AG10803 (cell line): Measurements from ENCODE around the gene SLC26A11.
"Not testable (repeated sequence)": the region's sequence is repeated elsewhere in the genome, so short reads cannot be mapped to it uniquely, and the experiment has no call there.

ENCODE experiments used
- DNase-seq: peaks from one replicate; pipeline ENCODE4 v3.0.0; 2010; ENCODE audit warnings: low read depth
- H3K4me3 ChIP-seq: 2 replicates; pipeline ENCODE4 v1.5.1; 2011; ENCODE audit warnings: mild to moderate bottlenecking, low read length, control low read depth
- CTCF ChIP-seq: conservative IDR thresholded peaks from 2 replicates; pipeline ENCODE4 v1.5.1; 2011; ENCODE audit warnings: mild to moderate bottlenecking, low read length, control low read depth, inconsistent platforms

SLC26A11 gene

GRCh38 chr17:80232438-80232837 is 12.2 kb downstream of the SLC26A11 start:
- no peak overlapping the region for H3K4me3 ChIP-seq
- TF ChIP-seq CTCF: no peak
- no peak for DNase-seq

DNA sequence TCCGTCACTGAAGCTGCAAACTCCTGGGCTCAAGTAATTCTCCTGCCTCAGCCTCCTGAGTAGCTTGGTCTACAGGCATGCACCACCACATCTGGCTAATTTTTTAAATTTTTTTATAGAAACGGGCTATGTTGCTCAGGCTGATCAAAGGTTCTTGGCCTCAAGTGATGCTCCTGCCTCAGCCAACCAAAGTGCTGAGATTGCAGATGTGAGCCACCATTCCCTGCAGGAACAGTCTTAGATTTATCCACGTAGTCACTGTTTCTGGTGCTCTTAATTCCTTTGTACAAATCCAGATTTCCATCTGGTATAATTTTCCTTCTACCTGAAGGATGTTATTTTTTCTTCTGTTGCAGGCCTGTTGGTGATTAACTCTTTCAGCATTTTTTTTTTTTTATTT is 13.0 kb downstream of the SLC26A11 start:
- no peak overlapping the region for H3K4me3 ChIP-seq
- no peak for TF ChIP-seq CTCF
- DNase-seq: no peak

DNA sequence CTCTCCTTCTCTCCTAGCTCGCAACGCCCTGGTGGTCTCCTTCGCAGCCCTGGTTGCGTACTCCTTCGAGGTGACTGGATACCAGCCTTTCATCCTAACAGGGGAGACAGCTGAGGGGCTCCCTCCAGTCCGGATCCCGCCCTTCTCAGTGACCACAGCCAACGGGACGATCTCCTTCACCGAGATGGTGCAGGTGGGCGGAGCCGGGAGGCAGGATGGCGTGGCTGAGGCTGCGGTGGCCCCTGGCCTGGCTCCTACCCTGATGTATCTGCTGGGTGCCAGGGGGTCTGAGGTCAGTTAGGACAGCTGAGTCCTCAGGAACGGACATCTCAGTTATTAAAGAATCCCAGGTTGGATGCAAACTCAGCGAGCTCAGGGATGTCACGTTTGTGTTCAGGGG is 16.7 kb downstream of the SLC26A11 start:
- no peak for DNase-seq
- no peak for TF ChIP-seq CTCF

GRCh38 chr17:80237386-80237785 is 17.2 kb downstream of the SLC26A11 start:
- DNase-seq: no peak
- H3K4me3 ChIP-seq: no peak overlapping the region
- no peak for TF ChIP-seq CTCF

More for the DNA sequence above, 16.7 kb downstream of the SLC26A11 start:
- no peak overlapping the region for H3K4me3 ChIP-seq

- TF ChIP-seq CTCF: no peak
- DNase-seq: no peak
- no peak overlapping the region for H3K4me3 ChIP-seq
Measured at GRCh38 chr17:80242505-80242904, 22.3 kb downstream of the SLC26A11 start.

DNA sequence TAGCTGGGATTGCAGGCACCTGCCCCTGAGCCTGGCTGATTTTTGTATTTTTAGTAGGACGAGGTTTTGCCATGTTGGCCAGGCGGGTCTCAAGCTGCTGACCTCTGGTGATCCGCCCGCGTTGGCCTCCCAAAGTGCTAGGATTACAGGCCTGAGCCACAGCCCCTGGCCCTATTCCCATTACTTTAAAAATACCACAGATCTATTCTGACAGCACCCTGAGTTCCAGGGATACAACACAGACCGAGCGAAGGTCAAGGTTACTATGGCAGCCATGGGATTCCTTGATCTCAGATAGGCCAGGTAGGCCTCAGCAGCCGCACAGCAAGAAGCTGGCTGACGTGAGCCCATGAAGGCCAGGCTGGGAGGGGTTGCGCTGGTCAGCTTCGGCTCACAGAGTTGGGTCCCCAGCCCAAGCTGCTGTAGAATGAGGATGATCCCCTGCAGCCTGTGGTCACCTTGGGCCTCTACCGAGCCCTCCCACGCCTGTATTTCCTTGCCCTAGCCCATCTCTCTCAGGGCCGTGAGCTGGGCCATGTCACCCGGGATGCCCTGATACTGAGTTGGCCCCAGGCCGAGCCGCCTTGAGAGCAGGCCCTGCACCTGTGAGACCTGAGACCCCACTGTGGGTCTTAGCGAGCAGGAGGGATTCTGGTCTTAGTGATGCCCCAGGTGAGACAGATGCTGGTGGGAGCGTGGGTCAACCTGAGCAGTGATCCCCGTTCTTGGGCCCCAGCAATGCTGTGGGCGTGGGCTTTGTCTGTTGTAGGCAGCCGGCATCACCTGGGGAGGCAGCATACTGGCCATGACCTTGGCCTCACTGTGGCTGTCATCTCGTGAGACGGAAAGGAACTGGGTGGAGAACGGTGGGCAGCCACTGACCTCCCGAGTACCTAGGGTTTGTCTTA is 23.6 kb downstream of the SLC26A11 start:
- no peak for TF ChIP-seq CTCF

GRCh38 chr17:80244448-80244847 is 24.2 kb downstream of the SLC26A11 start:
- DNase-seq, H3K4me3 ChIP-seq: not testable (repeated sequence)

More for the DNA sequence above, 23.6 kb downstream of the SLC26A11 start:
- no peak overlapping the region for H3K4me3 ChIP-seq
- DNase-seq: no peak
